ENCODE data around the gene LGALS1. TPM values are rescaled to one million over a fixed set of nuclear protein-coding genes. Genes with fewer than 3 reads are reported as not detected.
A peak's percentile ranks its signal among the peaks of the same experiment; 100 is the strongest.

LGALS1 gene
- total and polyA plus RNA-seq, 9 of the 15 experiments (the other 6 are each of a cell fraction or from before 2014, with no cell fraction given), result 160 to 800 (median 330) TPM

DNA sequence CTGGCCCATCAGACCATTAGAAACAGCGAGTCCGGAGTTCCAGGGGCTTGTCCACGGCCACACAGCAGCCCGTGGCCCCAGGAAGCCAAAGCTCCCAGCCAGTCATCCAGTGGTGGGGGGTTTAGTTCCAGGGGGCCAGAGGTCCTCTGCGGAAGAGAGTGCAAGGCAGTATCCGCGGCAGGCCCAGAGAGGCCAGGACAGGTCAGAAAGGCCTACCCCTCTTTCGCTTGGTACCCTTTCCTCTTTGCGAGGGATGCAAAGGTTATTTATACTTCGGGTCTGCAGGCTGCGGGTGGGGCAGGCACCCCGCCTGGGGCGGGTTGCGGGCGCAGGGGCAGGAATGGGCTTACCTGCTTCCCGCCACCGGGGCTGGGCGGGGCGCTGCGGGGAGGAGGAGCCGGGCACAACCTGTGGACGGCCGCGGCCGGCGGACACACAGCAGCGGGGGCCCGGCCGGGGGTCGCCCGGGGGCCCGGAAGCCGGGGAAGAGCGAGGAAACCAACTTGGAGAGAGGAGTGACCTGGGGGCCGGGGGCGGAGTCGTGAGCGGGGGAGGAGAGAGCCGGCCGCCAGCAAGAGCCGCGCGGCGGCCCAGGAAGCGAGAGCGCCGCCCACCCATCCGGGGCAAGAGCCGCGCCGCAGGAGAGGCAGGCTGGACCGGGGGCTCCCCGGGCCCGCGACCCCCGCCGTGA, 36.2 kb upstream of the LGALS1 start, which contains the start of gene SH3BP1 (continued):
- TF ChIP-seq, protein P1, sequence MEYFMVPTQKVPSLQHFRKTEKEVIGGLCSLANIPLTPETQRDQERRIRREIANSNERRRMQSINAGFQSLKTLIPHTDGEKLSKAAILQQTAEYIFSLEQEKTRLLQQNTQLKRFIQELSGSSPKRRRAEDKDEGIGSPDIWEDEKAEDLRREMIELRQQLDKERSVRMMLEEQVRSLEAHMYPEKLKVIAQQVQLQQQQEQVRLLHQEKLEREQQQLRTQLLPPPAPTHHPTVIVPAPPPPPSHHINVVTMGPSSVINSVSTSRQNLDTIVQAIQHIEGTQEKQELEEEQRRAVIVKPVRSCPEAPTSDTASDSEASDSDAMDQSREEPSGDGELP (CRISPR knock-in tag; IDR thresholded peaks at IDR 0.05; ENCODE audit: borderline replicate concordance), result peak; percentile 29; the same call in 1 of the 2 replicates
- TF ChIP-seq RBM14 (IDR thresholded peaks at IDR 0.05; ENCODE audit: borderline replicate concordance, insufficient read depth, low read depth, low read length), result no peak
- no peak for TF ChIP-seq MYC (IDR thresholded peaks at IDR 0.05; ENCODE audit: low read depth, low read length)
- TF ChIP-seq MYC (CRISPR knock-in tag; IDR thresholded peaks at IDR 0.05; ENCODE audit: borderline replicate concordance, low read depth), result no peak
- TF ChIP-seq RB1 (IDR thresholded peaks at IDR 0.05; ENCODE audit: low read depth), result peak; percentile 27; the same call in 1 of the 2 replicates
- no peak for TF ChIP-seq ARID1B (IDR thresholded peaks at IDR 0.05)
- TF ChIP-seq, protein P2, sequence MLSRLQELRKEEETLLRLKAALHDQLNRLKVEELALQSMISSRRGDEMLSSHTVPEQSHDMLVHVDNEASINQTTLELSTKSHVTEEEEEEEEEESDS (CRISPR knock-in tag; IDR thresholded peaks at IDR 0.05), result no peak
- no peak for TF ChIP-seq HMGN3 (IDR thresholded peaks at IDR 0.05; ENCODE audit: borderline replicate concordance, extremely low read depth, insufficient read length, low read depth, low read length)
- TF ChIP-seq EGR1 (conservative IDR thresholded peaks at IDR 0.05), result peak; percentile 63
- no peak for TF ChIP-seq HDAC1 (IDR thresholded peaks at IDR 0.05)
- TF ChIP-seq KAT7 (CRISPR knock-in tag; IDR thresholded peaks at IDR 0.05; ENCODE audit: borderline replicate concordance), result no peak
- TF ChIP-seq, protein P3, sequence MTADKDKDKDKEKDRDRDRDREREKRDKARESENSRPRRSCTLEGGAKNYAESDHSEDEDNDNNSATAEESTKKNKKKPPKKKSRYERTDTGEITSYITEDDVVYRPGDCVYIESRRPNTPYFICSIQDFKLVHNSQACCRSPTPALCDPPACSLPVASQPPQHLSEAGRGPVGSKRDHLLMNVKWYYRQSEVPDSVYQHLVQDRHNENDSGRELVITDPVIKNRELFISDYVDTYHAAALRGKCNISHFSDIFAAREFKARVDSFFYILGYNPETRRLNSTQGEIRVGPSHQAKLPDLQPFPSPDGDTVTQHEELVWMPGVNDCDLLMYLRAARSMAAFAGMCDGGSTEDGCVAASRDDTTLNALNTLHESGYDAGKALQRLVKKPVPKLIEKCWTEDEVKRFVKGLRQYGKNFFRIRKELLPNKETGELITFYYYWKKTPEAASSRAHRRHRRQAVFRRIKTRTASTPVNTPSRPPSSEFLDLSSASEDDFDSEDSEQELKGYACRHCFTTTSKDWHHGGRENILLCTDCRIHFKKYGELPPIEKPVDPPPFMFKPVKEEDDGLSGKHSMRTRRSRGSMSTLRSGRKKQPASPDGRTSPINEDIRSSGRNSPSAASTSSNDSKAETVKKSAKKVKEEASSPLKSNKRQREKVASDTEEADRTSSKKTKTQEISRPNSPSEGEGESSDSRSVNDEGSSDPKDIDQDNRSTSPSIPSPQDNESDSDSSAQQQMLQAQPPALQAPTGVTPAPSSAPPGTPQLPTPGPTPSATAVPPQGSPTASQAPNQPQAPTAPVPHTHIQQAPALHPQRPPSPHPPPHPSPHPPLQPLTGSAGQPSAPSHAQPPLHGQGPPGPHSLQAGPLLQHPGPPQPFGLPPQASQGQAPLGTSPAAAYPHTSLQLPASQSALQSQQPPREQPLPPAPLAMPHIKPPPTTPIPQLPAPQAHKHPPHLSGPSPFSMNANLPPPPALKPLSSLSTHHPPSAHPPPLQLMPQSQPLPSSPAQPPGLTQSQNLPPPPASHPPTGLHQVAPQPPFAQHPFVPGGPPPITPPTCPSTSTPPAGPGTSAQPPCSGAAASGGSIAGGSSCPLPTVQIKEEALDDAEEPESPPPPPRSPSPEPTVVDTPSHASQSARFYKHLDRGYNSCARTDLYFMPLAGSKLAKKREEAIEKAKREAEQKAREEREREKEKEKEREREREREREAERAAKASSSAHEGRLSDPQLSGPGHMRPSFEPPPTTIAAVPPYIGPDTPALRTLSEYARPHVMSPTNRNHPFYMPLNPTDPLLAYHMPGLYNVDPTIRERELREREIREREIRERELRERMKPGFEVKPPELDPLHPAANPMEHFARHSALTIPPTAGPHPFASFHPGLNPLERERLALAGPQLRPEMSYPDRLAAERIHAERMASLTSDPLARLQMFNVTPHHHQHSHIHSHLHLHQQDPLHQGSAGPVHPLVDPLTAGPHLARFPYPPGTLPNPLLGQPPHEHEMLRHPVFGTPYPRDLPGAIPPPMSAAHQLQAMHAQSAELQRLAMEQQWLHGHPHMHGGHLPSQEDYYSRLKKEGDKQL (CRISPR knock-in tag; IDR thresholded peaks at IDR 0.05; ENCODE audit: borderline replicate concordance), result no peak
- TF ChIP-seq MAZ (CRISPR knock-in tag; conservative IDR thresholded peaks at IDR 0.05 in 1 of 2, IDR thresholded peaks at IDR 0.05 in 1 of 2), result peak; percentile 30; a peak in 1 of 4 replicates
- TF ChIP-seq, protein P4, sequence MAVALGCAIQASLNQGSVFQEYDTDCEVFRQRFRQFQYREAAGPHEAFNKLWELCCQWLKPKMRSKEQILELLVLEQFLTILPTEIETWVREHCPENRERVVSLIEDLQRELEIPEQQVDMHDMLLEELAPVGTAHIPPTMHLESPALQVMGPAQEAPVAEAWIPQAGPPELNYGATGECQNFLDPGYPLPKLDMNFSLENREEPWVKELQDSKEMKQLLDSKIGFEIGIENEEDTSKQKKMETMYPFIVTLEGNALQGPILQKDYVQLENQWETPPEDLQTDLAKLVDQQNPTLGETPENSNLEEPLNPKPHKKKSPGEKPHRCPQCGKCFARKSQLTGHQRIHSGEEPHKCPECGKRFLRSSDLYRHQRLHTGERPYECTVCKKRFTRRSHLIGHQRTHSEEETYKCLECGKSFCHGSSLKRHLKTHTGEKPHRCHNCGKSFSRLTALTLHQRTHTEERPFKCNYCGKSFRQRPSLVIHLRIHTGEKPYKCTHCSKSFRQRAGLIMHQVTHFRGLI (CRISPR knock-in tag; IDR thresholded peaks at IDR 0.05), result no peak
- no peak for TF ChIP-seq NCOA1 (IDR thresholded peaks at IDR 0.05; ENCODE audit: low read depth)
- TF ChIP-seq, protein P5, sequence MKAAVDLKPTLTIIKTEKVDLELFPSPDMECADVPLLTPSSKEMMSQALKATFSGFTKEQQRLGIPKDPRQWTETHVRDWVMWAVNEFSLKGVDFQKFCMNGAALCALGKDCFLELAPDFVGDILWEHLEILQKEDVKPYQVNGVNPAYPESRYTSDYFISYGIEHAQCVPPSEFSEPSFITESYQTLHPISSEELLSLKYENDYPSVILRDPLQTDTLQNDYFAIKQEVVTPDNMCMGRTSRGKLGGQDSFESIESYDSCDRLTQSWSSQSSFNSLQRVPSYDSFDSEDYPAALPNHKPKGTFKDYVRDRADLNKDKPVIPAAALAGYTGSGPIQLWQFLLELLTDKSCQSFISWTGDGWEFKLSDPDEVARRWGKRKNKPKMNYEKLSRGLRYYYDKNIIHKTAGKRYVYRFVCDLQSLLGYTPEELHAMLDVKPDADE (conservative IDR thresholded peaks at IDR 0.05; ENCODE audit: control insufficient read depth, low read depth, low read length), result peak; percentile 61; the same call in 1 of the 2 replicates
- no peak for TF ChIP-seq LEF1 (IDR thresholded peaks at IDR 0.05)

Data from K562 (cell line).